Measurements from ENCODE around the gene USP12.
"Not testable (repeated sequence)": the region's sequence is repeated elsewhere in the genome, so short reads cannot be mapped to it uniquely, and the experiment has no call there.

USP12 gene, protein sequence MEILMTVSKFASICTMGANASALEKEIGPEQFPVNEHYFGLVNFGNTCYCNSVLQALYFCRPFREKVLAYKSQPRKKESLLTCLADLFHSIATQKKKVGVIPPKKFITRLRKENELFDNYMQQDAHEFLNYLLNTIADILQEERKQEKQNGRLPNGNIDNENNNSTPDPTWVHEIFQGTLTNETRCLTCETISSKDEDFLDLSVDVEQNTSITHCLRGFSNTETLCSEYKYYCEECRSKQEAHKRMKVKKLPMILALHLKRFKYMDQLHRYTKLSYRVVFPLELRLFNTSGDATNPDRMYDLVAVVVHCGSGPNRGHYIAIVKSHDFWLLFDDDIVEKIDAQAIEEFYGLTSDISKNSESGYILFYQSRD

DNA sequence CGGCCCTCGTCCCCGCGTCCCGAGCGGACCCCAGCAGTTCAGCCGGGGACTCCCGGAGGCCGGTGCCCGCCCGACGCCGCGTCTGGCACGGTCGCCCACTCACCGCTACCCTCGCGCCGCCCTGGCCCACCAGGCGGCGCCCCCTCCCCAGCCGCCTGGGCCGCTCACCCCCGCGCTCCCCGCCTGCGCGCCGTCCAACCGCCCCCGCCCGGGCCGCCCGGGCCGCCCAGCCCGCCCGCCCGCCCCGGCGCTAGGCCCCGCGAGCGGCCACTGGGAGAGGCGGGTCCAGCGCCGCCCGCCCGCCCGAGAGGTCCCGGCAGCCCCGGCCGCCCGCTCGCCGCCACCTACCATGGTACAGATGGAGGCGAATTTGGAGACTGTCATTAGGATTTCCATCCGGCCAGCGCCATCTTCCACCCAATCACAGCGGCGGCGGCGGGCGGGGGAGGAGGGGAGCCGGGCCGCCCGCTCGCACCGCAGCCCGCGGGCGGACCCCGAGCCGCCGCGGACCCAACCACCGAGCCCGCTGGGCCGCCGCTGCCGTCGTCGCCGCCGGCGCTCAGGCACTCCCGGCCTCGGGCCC, at the start of gene USP12:
USP12 (minus strand) TSS at position 568 of the 583 bp plus-strand sequence; CDS start at position 396, 172 bp downstream.
- no peaks in the 10 kb centered on the region for H3K9me3 ChIP-seq (ENCODE audit: control insufficient read depth, low read length)
- H3K4me1 ChIP-seq (ENCODE audit: control insufficient read depth, insufficient read depth, low read length): peaks cover 27% of the 10 kb centered on the region
- peak within 1 kb of the TSS; percentile 79 for H3K9ac ChIP-seq (ENCODE audit: low read length)
- no peaks in the 10 kb centered on the region for H3K27me3 ChIP-seq (ENCODE audit: control insufficient read depth, insufficient read depth, low read length)
- H3K4me3 ChIP-seq (ENCODE audit: low read length): peak within 1 kb of the TSS; percentile 75
- H3K36me3 ChIP-seq (ENCODE audit: control insufficient read depth, insufficient read depth, low read length): no peaks in the 10 kb centered on the region

DNA sequence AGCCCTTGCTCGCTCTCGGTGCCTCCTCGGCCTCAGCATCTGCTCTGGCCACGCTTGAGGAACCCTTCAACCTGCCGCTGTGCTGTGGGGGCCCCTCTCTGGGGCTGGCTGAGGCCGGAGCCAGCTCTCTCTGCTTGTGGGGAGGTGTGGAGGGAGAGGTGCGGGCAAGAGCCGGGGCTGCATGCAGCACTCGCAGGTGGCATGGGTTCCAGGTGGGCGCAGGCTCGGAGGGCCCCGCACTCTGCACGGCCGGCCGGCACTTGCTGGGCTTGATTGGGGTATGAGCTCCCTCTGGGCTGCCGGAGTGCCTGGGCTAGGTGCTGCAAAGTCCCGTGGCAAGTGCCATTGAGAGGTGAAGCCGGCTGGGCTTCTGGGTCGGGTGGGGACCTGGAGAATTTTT, 48.0 kb upstream of the USP12 start:
- Histone ChIP-seq H3K27me3 (ENCODE audit: control insufficient read depth, insufficient read depth, low read length) (no peaks in the 10 kb centered on the region), H3K4me1 (ENCODE audit: control insufficient read depth, insufficient read depth, low read length) (no peaks in the 10 kb centered on the region), H3K4me3 (ENCODE audit: low read length) (no peak overlapping the region), H3K9ac (ENCODE audit: low read length) (no peak overlapping the region), H3K9me3 (ENCODE audit: control insufficient read depth, low read length) (no peaks in the 10 kb centered on the region), H3K36me3 (ENCODE audit: control insufficient read depth, insufficient read depth, low read length) (no peaks in the 10 kb centered on the region)

DNA sequence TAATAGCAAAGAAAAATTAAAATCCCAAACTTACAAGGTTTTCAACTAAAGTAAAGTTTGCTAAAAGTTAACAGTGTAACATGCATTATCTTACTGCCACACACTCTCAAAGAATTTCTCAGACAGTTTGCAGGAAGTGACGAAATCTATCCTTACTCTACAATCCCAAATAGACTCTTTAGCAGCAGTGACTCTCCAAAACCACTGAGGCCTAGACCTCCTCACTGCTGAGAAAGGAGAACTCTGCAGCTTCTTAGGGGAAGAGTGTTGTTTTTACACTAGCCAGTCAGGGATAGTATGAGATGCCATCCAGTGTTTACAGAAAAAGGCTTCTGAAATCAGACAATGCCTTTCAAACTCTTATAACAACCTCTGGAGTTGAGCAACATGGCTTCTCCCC, 47.2 kb upstream of the USP12 start:
- not testable (repeated sequence) for H3K4me3 ChIP-seq (ENCODE audit: low read length); H3K27me3 ChIP-seq (ENCODE audit: control insufficient read depth, insufficient read depth, low read length); H3K36me3 ChIP-seq (ENCODE audit: control insufficient read depth, insufficient read depth, low read length); H3K9me3 ChIP-seq (ENCODE audit: control insufficient read depth, low read length); H3K4me1 ChIP-seq (ENCODE audit: control insufficient read depth, insufficient read depth, low read length); H3K9ac ChIP-seq (ENCODE audit: low read length)

DNA sequence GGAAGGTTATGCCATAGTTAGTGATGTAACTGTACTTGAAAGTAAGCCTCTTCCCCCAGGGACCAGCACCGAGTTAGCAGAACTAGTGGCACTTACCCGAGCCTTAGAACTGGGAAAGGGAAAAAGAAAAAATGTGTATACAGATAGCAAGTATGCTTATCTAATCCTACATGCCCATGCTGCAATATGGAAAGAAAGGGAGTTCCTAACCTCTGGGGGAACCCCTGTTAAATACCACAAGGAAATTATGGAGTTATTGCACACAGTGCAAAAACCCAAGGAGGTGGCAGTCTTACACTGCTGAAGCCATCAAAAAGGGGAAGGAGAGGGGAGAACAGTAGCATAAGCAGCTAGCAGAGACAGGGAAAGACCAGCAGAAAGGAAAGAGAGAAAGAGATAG, 46.2 kb upstream of the USP12 start:
- not testable (repeated sequence) for H3K27me3 ChIP-seq (ENCODE audit: control insufficient read depth, insufficient read depth, low read length); H3K9ac ChIP-seq (ENCODE audit: low read length); H3K4me1 ChIP-seq (ENCODE audit: control insufficient read depth, insufficient read depth, low read length); H3K9me3 ChIP-seq (ENCODE audit: control insufficient read depth, low read length); H3K36me3 ChIP-seq (ENCODE audit: control insufficient read depth, insufficient read depth, low read length); H3K4me3 ChIP-seq (ENCODE audit: low read length)

DNA sequence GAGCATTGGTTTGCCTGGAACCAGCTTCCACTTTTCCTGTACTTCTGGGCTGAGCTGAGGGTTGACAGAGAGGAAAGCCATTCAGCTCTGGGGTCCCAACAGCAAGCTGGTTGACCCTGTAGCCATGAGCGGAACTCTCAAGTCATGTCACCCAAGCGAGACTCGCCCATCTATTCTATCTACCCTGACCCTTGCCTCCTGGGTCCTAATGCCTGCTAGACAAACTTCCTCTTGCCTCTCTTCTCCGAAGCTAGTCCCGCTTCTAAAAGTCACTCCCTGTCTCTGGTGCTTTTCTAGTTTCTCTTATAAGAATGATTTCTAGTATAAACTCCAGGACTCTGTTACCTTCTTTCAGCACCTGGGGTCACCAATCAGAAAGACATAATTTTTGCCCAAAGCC, 41.8 kb upstream of the USP12 start:
- not testable (repeated sequence) for H3K9ac ChIP-seq (ENCODE audit: low read length); H3K9me3 ChIP-seq (ENCODE audit: control insufficient read depth, low read length); H3K4me3 ChIP-seq (ENCODE audit: low read length); H3K4me1 ChIP-seq (ENCODE audit: control insufficient read depth, insufficient read depth, low read length); H3K36me3 ChIP-seq (ENCODE audit: control insufficient read depth, insufficient read depth, low read length); H3K27me3 ChIP-seq (ENCODE audit: control insufficient read depth, insufficient read depth, low read length)

DNA sequence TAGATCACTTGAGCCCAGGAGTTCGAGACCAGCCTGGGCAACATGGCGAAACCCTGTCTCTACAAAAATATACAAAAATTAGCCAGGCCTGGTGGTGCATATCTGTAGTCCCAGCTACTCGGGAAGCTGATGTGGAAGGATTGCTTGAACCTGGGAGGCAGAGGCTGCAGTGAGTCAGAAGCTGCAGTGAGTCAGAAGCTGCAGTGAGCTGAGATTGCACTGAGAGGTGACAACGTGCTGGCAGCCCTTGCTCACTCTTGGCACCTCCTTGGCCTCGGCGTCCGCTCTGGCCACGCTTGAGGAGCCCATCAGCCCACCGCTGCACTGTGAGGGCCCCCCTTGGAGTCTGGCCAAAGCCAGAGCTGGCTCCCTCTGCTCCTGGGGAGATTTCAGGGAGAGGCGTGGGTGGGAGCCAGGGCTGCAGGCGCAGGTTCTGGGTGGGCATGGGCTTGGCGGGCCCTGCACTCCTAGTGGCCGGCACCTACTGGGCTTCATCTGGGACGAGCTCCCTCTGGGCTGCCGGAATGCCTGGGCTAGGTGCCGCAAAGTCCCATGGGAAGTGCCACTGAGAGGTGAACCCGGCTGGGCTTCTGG, 40.3 kb upstream of the USP12 start:
- Histone ChIP-seq H3K27me3 (ENCODE audit: control insufficient read depth, insufficient read depth, low read length) (no peaks in the 10 kb centered on the region), H3K36me3 (ENCODE audit: control insufficient read depth, insufficient read depth, low read length) (no peaks in the 10 kb centered on the region), H3K9me3 (ENCODE audit: control insufficient read depth, low read length) (no peaks in the 10 kb centered on the region), H3K4me1 (ENCODE audit: control insufficient read depth, insufficient read depth, low read length) (no peaks in the 10 kb centered on the region), H3K4me3 (ENCODE audit: low read length) (no peak overlapping the region), H3K9ac (ENCODE audit: low read length) (no peak overlapping the region)

DNA sequence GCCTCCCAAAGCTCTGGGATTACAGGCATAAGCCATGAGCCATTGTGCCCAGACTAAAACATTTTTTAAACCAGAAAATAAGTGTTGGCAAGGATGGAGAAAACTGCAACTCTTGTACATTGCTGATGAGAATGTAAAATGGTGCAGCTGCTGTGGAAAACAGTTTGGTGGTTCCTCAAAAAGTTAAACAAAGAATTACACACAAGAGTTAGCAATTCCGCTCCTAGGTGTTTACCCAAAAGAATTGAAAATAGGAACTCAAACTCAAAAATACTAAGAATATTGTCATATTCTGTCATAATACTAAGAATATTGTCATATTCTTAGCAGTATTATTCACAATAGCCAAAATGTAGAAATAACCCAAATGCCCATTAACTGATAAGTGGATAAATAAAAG, 39.7 kb upstream of the USP12 start:
- Histone ChIP-seq H3K4me1 (ENCODE audit: control insufficient read depth, insufficient read depth, low read length) (no peaks in the 10 kb centered on the region), H3K4me3 (ENCODE audit: low read length) (no peak overlapping the region), H3K9me3 (ENCODE audit: control insufficient read depth, low read length) (no peaks in the 10 kb centered on the region), H3K27me3 (ENCODE audit: control insufficient read depth, insufficient read depth, low read length) (no peaks in the 10 kb centered on the region), H3K9ac (ENCODE audit: low read length) (no peak overlapping the region), H3K36me3 (ENCODE audit: control insufficient read depth, insufficient read depth, low read length) (no peaks in the 10 kb centered on the region)

DNA sequence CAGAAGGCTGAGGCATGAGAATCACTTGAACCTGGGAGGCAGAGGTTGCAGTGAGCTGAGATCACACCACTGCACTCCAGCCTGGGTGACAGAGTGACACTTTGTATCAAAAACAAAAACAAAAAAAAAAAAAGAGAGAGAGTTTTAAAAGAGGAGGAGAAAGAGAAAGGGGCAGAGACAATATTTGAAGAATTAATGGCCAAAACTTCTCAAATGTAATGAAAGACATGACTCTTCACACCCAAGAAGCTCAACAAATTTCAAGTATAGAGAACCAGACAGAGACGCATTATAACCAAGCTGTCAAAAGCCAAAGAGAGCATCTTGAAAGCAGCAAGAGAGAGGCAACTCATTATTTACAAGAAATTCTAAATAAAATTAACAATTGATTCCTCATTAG, 36.9 kb upstream of the USP12 start:
- no peak overlapping the region for H3K9ac ChIP-seq (ENCODE audit: low read length)
- H3K4me1 ChIP-seq (ENCODE audit: control insufficient read depth, insufficient read depth, low read length): no peaks in the 10 kb centered on the region
- H3K4me3 ChIP-seq (ENCODE audit: low read length): no peak overlapping the region
- no peaks in the 10 kb centered on the region for H3K27me3 ChIP-seq (ENCODE audit: control insufficient read depth, insufficient read depth, low read length)
- H3K9me3 ChIP-seq (ENCODE audit: control insufficient read depth, low read length): no peaks in the 10 kb centered on the region
- H3K36me3 ChIP-seq (ENCODE audit: control insufficient read depth, insufficient read depth, low read length): no peaks in the 10 kb centered on the region

DNA sequence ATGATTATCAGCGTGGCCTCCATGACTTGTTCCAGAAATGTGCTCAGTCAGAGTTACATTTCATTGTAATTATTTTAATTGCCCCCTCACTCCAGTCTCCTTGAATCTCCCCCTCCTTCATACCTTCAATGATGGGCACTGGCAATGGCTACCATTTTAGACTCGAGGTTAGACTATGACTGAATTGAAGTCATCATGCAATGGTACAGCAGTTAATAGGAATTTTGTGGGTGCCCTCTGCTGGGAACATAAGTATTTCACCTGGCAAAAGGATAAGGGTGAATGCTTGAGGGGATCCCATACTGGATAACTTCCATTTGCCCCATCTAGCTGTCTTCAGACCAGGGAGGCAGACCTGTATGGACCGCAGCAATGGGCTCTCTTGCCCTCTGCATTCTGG, 32.2 kb upstream of the USP12 start:
- no peak overlapping the region for H3K4me3 ChIP-seq (ENCODE audit: low read length)
- no peaks in the 10 kb centered on the region for H3K9me3 ChIP-seq (ENCODE audit: control insufficient read depth, low read length)
- H3K27me3 ChIP-seq (ENCODE audit: control insufficient read depth, insufficient read depth, low read length): peaks cover 16% of the 10 kb centered on the region
- H3K9ac ChIP-seq (ENCODE audit: low read length): no peak overlapping the region
- H3K4me1 ChIP-seq (ENCODE audit: control insufficient read depth, insufficient read depth, low read length): no peaks in the 10 kb centered on the region
- H3K36me3 ChIP-seq (ENCODE audit: control insufficient read depth, insufficient read depth, low read length): no peaks in the 10 kb centered on the region

DNA sequence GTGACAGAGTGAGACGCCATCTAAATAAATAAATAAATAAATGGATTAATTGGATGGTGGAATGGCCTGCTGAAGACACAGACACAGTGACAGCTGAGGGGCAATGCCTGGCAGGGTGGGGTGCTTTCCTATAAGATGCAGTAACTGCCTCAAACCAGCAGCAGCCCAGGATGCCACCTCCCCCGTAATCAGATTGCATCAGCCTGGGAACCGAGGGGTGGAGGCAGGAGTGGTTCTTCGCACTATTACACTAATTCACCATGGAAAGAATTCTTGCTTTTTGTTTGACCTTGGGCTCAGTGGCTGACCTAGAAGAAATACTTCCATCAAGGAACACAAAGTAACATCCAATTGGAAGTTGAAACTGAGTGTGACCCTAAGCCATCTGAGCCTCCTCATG, 31.6 kb upstream of the USP12 start:
- Histone ChIP-seq H3K4me1 (ENCODE audit: control insufficient read depth, insufficient read depth, low read length) (no peaks in the 10 kb centered on the region), H3K9me3 (ENCODE audit: control insufficient read depth, low read length) (no peaks in the 10 kb centered on the region), H3K9ac (ENCODE audit: low read length) (no peak overlapping the region), H3K36me3 (ENCODE audit: control insufficient read depth, insufficient read depth, low read length) (no peaks in the 10 kb centered on the region), H3K27me3 (ENCODE audit: control insufficient read depth, insufficient read depth, low read length) (peaks cover 16% of the 10 kb centered on the region), H3K4me3 (ENCODE audit: low read length) (no peak overlapping the region)

DNA sequence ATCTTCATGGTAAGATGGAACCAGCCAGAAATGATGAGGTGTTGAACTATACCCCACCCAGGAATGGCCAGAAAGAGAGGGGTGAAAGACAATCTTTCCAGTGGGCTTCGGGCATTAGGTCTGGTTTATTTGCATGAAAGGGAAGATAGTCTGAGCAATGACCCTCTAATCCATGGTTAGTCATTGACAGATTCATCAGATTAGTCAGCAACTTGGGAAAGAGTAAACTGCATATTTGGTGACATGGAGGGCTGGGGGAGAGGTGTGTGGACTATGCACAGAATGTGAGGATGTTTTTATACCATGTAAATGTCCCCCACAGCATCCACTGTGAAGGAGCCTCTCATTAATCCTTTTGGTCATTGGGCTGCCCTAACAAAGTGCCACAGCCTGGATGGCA, 30.1 kb upstream of the USP12 start:
- no peaks in the 10 kb centered on the region for H3K4me1 ChIP-seq (ENCODE audit: control insufficient read depth, insufficient read depth, low read length)
- no peaks in the 10 kb centered on the region for H3K36me3 ChIP-seq (ENCODE audit: control insufficient read depth, insufficient read depth, low read length)
- H3K9me3 ChIP-seq (ENCODE audit: control insufficient read depth, low read length): no peaks in the 10 kb centered on the region
- no peak overlapping the region for H3K4me3 ChIP-seq (ENCODE audit: low read length)
- H3K9ac ChIP-seq (ENCODE audit: low read length): no peak overlapping the region
- H3K27me3 ChIP-seq (ENCODE audit: control insufficient read depth, insufficient read depth, low read length): peaks cover 21% of the 10 kb centered on the region

DNA sequence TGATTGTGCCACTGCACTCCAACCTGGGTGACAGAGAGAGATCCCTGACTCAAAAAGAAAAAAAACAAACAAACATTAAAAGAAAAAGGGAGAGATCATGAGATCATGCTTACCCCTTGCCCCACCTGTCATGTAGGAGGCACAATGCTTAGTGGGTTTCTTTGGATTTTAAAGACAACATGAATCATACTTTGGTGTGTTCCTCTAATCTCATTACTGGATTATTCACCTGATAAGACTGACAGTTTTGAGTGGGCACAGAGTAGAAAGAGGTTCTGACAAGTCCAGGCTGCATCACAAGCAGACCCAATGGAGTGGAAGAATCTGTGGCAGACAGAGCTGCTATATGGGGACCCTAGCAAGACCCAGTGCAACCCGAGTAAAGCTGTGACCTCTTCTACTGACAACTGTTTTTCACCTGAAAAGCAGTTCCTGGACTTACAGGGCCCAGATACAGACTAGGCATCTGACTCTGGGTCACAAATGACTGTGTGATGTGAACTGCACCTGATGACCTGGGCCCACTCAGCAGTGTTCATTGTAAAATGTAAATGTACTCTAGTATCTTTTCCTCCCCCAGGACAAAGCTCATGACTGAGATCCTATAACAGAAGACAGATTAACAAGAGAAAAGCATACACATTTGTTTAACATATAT, 28.9 kb upstream of the USP12 start:
- H3K4me3 ChIP-seq (ENCODE audit: low read length): no peak overlapping the region
- no peaks in the 10 kb centered on the region for H3K36me3 ChIP-seq (ENCODE audit: control insufficient read depth, insufficient read depth, low read length)
- no peak overlapping the region for H3K9ac ChIP-seq (ENCODE audit: low read length)
- peaks cover 28% of the 10 kb centered on the region for H3K27me3 ChIP-seq (ENCODE audit: control insufficient read depth, insufficient read depth, low read length)
- H3K9me3 ChIP-seq (ENCODE audit: control insufficient read depth, low read length): no peaks in the 10 kb centered on the region
- no peaks in the 10 kb centered on the region for H3K4me1 ChIP-seq (ENCODE audit: control insufficient read depth, insufficient read depth, low read length)

Measured in mucosa of stomach (tissue), 1 donor.